ENCODE data around the gene MARCHF6. TPM values are rescaled to one million over a fixed set of nuclear protein-coding genes. Genes with fewer than 3 reads are reported as not detected.
A peak's percentile ranks its signal among the peaks of the same experiment; 100 is the strongest.

MARCHF6 gene
- total and polyA plus RNA-seq, 9 of the 15 experiments (the other 6 are each of a cell fraction or from before 2014, with no cell fraction given): 74.1 to 456 (median 116) TPM

DNA sequence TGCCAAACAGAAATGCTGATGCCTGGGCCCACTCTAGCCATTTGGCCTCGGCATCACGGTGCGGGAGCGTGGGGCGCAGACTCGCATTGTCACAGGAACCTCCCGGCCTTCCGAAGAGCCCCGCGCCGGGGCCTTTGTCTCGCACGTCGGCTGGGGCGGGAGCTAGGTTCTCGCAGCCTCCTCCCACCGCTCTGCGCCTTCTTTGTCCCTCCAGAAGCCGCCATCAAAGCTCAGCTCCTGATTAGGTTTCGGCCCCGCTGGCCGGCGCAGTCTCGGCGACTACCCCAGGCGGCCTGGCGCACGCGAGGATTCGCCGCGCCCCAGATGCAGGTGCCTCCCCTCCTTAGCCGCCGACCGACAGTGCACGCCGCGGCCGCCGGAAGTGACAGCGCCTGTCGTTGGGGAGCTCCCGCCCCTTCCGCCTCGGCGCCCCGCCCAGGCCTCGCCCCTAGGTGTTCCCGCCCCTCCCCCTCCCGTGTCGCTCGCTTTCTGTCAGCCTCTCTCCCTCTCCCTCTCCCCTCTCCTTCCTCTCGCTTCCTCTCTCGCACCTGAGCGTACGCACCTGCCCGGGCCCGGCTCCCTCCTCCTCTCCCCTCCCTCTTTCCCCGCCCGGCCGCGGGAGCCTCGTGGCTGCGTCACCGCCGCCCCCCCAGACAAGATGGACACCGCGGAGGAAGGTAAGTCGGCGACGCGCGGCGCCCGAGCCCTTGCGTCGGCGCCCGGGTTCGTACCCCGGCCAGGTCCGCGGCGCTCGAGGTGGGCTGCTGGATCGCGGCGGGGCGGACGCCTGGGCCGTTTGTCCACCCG, at the start of gene MARCHF6 (continued):
- TF ChIP-seq, protein P1, sequence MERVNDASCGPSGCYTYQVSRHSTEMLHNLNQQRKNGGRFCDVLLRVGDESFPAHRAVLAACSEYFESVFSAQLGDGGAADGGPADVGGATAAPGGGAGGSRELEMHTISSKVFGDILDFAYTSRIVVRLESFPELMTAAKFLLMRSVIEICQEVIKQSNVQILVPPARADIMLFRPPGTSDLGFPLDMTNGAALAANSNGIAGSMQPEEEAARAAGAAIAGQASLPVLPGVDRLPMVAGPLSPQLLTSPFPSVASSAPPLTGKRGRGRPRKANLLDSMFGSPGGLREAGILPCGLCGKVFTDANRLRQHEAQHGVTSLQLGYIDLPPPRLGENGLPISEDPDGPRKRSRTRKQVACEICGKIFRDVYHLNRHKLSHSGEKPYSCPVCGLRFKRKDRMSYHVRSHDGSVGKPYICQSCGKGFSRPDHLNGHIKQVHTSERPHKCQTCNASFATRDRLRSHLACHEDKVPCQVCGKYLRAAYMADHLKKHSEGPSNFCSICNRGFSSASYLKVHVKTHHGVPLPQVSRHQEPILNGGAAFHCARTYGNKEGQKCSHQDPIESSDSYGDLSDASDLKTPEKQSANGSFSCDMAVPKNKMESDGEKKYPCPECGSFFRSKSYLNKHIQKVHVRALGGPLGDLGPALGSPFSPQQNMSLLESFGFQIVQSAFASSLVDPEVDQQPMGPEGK (CRISPR knock-in tag; IDR thresholded peaks at IDR 0.05; ENCODE audit: borderline replicate concordance): no peak
- TF ChIP-seq, protein P2, sequence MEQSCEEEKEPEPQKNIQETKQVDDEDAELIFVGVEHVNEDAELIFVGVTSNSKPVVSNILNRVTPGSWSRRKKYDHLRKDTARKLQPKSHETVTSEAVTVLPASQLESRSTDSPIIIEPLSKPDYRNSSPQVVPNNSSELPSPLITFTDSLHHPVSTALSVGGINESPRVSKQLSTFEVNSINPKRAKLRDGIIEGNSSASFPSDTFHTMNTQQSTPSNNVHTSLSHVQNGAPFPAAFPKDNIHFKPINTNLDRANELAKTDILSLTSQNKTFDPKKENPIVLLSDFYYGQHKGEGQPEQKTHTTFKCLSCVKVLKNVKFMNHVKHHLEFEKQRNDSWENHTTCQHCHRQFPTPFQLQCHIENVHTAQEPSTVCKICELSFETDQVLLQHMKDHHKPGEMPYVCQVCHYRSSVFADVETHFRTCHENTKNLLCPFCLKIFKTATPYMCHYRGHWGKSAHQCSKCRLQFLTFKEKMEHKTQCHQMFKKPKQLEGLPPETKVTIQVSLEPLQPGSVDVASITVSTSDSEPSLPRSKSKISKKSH (CRISPR knock-in tag; IDR thresholded peaks at IDR 0.05): no peak
- TF ChIP-seq NEUROD1 (IDR thresholded peaks at IDR 0.05; ENCODE audit: borderline replicate concordance, low read depth, low read length, partially characterized antibody): peak; percentile 30
- TF ChIP-seq ZBTB7A (IDR thresholded peaks at IDR 0.05; ENCODE audit: borderline replicate concordance, control insufficient read depth, low read depth, low read length): peak; percentile 42
- 0 out of 2 replicates have a peak, but pooled peaks have one; percentile 90 for TF ChIP-seq RBM14 (IDR thresholded peaks at IDR 0.05; ENCODE audit: borderline replicate concordance, insufficient read depth, low read depth, low read length)
- TF ChIP-seq PRMT5 (CRISPR knock-in tag; IDR thresholded peaks at IDR 0.05): no peak
- TF ChIP-seq ZNF282 (CRISPR knock-in tag; IDR thresholded peaks at IDR 0.05): peak; percentile 74; the same call in 1 of the 2 replicates
- no peak for TF ChIP-seq MTF1 (CRISPR knock-in tag; IDR thresholded peaks at IDR 0.05; ENCODE audit: borderline replicate concordance)
- peak; percentile 82 for TF ChIP-seq E2F3 (CRISPR knock-in tag; IDR thresholded peaks at IDR 0.05)
- TF ChIP-seq ZKSCAN3 (CRISPR knock-in tag; IDR thresholded peaks at IDR 0.05): no peak
- TF ChIP-seq JUN (IDR thresholded peaks at IDR 0.05; ENCODE audit: borderline replicate concordance, low read depth, low read length): peak; percentile 17; the same call in 1 of the 2 replicates
- TF ChIP-seq JUN (CRISPR knock-in tag; IDR thresholded peaks at IDR 0.05; ENCODE audit: borderline replicate concordance): no peak; the same call in 1 of the 2 replicates
- peak; percentile 82; the same call in 1 of the 2 replicates for TF ChIP-seq ZBED1 (IDR thresholded peaks at IDR 0.05)
- peak; percentile 56 for TF ChIP-seq FOSL1 (tag; conservative IDR thresholded peaks at IDR 0.05)
- TF ChIP-seq DMBX1 (CRISPR knock-in tag; IDR thresholded peaks at IDR 0.05; ENCODE audit: borderline replicate concordance): 0 out of 2 replicates have a peak, but pooled peaks have one; percentile 43
- TF ChIP-seq TARDBP (IDR thresholded peaks at IDR 0.05): 0 out of 2 replicates have a peak, but pooled peaks have one; percentile 84
- TF ChIP-seq JUNB (CRISPR knock-in tag; conservative IDR thresholded peaks at IDR 0.05): no peak
- TF ChIP-seq RAD51 (IDR thresholded peaks at IDR 0.05; ENCODE audit: borderline replicate concordance, low read depth): 0 out of 2 replicates have a peak, but pooled peaks have one; percentile 47
- TF ChIP-seq SREBF2 (CRISPR knock-in tag; IDR thresholded peaks at IDR 0.05): 0 out of 2 replicates have a peak, but pooled peaks have one; percentile 53
- TF ChIP-seq, protein P3, sequence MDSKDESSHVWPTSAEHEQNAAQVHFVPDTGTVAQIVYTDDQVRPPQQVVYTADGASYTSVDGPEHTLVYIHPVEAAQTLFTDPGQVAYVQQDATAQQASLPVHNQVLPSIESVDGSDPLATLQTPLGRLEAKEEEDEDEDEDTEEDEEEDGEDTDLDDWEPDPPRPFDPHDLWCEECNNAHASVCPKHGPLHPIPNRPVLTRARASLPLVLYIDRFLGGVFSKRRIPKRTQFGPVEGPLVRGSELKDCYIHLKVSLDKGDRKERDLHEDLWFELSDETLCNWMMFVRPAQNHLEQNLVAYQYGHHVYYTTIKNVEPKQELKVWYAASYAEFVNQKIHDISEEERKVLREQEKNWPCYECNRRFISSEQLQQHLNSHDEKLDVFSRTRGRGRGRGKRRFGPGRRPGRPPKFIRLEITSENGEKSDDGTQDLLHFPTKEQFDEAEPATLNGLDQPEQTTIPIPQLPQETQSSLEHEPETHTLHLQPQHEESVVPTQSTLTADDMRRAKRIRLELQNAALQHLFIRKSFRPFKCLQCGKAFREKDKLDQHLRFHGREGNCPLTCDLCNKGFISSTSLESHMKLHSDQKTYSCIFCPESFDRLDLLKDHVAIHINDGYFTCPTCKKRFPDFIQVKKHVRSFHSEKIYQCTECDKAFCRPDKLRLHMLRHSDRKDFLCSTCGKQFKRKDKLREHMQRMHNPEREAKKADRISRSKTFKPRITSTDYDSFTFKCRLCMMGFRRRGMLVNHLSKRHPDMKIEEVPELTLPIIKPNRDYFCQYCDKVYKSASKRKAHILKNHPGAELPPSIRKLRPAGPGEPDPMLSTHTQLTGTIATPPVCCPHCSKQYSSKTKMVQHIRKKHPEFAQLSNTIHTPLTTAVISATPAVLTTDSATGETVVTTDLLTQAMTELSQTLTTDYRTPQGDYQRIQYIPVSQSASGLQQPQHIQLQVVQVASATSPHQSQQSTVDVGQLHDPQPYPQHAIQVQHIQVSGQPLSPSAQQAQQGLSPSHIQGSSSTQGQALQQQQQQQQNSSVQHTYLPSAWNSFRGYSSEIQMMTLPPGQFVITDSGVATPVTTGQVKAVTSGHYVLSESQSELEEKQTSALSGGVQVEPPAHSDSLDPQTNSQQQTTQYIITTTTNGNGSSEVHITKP (IDR thresholded peaks at IDR 0.05; ENCODE audit: partially characterized antibody): peak; percentile 39
- TF ChIP-seq L3MBTL2 (IDR thresholded peaks at IDR 0.05): peak; percentile 89
